ENCODE measurements around the gene EIF4H.

The EIF4H gene

DNA sequence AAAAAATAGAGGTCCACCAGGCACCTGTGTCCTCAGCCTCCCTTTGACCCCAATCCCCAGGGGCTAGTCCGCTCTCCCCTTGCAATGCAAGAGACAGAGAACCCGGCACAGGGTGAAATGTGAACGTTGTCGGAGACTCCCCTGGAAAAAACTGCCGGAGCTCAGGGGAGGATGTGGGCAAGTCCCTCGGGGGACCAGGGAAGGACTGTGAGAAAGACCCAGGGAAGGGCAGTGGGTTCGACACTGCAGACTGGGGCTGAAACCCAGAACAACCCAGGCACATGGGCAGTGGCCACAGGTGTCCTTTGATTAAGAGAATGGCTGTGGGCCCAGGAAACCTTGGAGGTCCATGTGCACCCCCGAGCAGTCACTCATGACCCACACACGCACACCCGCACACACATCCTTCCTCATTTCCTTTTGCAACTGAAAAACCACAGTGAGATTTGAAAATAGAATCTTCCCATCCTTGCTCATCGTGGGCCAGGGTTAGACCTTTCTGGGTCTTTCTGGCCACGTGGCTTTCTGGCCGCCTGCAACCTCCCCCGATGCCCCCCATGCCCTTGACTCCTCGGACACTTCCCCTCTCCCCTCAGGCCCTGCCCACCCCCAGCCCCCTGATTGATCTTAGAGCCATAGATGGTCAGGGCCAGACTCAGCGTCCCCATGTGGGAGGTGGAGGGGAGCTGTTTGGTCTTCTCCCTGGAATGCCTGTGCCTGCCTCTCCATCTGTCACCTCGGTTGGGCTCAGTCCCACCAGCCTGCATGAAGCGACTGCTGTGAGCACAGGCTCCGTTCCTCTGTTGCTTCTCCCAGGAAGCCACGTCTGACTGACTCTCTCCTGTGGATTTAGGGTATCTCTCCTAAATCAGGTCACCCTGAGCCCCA is 43.5 kb downstream of the EIF4H start:
- DNase-seq, result no peak

GRCh38 chr7:74218343-74218698 is 44.2 kb downstream of the EIF4H start:
- no peak overlapping the region for H2AK5ac ChIP-seq (ENCODE audit: low read length)
- no peaks in the 10 kb centered on the region for H3K9me3 ChIP-seq (ENCODE audit: insufficient read depth, low read depth, low read length)
- no peak overlapping the region for H3K4me2 ChIP-seq (ENCODE audit: low read length)
- no peak overlapping the region for H3K4me3 ChIP-seq (ENCODE audit: low read depth, low read length)
- no peaks in the 10 kb centered on the region for H3K4me1 ChIP-seq (ENCODE audit: control insufficient read depth in 1 of 2, insufficient read depth in 2 of 2, low read length in 2 of 2)
- H4K12ac ChIP-seq (ENCODE audit: low read depth, low read length), result no peak overlapping the region
- no peak overlapping the region for H3K14ac ChIP-seq (ENCODE audit: low read length)
- no peaks in the 10 kb centered on the region for H3K27me3 ChIP-seq (ENCODE audit: insufficient read depth, low read length)
- no peak overlapping the region for H4K91ac ChIP-seq (ENCODE audit: low read depth, low read length)
- no CpG with 5 or more reads among the region's 2 CpGs for WGBS (ENCODE audit: extremely low coverage, insufficient coverage, insufficient read length)
- H2BK5ac ChIP-seq (ENCODE audit: low read depth, low read length, poor library complexity), result no peak overlapping the region
- no peak for DNase-seq
- no peak overlapping the region for H3K18ac ChIP-seq (ENCODE audit: low read length)
- no peak overlapping the region for H2BK12ac ChIP-seq (ENCODE audit: low read length)
- no peak overlapping the region for H3K23ac ChIP-seq (ENCODE audit: low read length)
- no peak overlapping the region for H3K27ac ChIP-seq (ENCODE audit: low read depth, low read length)
- H4K8ac ChIP-seq (ENCODE audit: low read depth, low read length), result no peak overlapping the region
- H3K79me2 ChIP-seq (ENCODE audit: control insufficient read depth, insufficient read depth, low read length, poor library complexity), result no peaks in the 10 kb centered on the region
- no peak overlapping the region for H2BK120ac ChIP-seq (ENCODE audit: insufficient read depth, low read length, poor library complexity)
- H3K79me1 ChIP-seq (ENCODE audit: low read length), result no peaks in the 10 kb centered on the region
- no peak overlapping the region for H2AFZ ChIP-seq (ENCODE audit: insufficient read depth, low read length, poor library complexity)
- H3K9ac ChIP-seq (ENCODE audit: low read length), result no peak overlapping the region
- H3K4ac ChIP-seq (ENCODE audit: low read depth, low read length), result no peak overlapping the region
- no peaks in the 10 kb centered on the region for H3K36me3 ChIP-seq (ENCODE audit: control insufficient read depth in 1 of 2, insufficient read depth in 2 of 2, low read length in 2 of 2)

More for the DNA sequence above, 43.5 kb downstream of the EIF4H start:
- H3K27ac ChIP-seq (ENCODE audit: low read depth, low read length), result no peak overlapping the region
- H4K12ac ChIP-seq (ENCODE audit: low read depth, low read length), result no peak overlapping the region
- H3K36me3 ChIP-seq (ENCODE audit: control insufficient read depth in 1 of 2, insufficient read depth in 2 of 2, low read length in 2 of 2), result no peaks in the 10 kb centered on the region
- H3K9ac ChIP-seq (ENCODE audit: low read length), result no peak overlapping the region
- H2AFZ ChIP-seq (ENCODE audit: insufficient read depth, low read length, poor library complexity), result no peak overlapping the region
- H3K23ac ChIP-seq (ENCODE audit: low read length), result no peak overlapping the region
- no peaks in the 10 kb centered on the region for H3K4me1 ChIP-seq (ENCODE audit: control insufficient read depth in 1 of 2, insufficient read depth in 2 of 2, low read length in 2 of 2)
- H3K79me1 ChIP-seq (ENCODE audit: low read length), result no peaks in the 10 kb centered on the region
- H3K4ac ChIP-seq (ENCODE audit: low read depth, low read length), result no peak overlapping the region
- no peak overlapping the region for H2BK120ac ChIP-seq (ENCODE audit: insufficient read depth, low read length, poor library complexity)
- H3K4me2 ChIP-seq (ENCODE audit: low read length), result no peak overlapping the region
- H4K8ac ChIP-seq (ENCODE audit: low read depth, low read length), result no peak overlapping the region
- no peak overlapping the region for H3K4me3 ChIP-seq (ENCODE audit: low read depth, low read length)
- no peak overlapping the region for H3K14ac ChIP-seq (ENCODE audit: low read length)
- no peak overlapping the region for H2BK12ac ChIP-seq (ENCODE audit: low read length)
- WGBS (ENCODE audit: extremely low coverage, insufficient coverage, insufficient read length), result no CpG with 5 or more reads among the region's 20 CpGs
- no peaks in the 10 kb centered on the region for H3K27me3 ChIP-seq (ENCODE audit: insufficient read depth, low read length)
- no peak overlapping the region for H2AK5ac ChIP-seq (ENCODE audit: low read length)
- no peak overlapping the region for H3K18ac ChIP-seq (ENCODE audit: low read length)
- H4K91ac ChIP-seq (ENCODE audit: low read depth, low read length), result no peak overlapping the region
- H3K79me2 ChIP-seq (ENCODE audit: control insufficient read depth, insufficient read depth, low read length, poor library complexity), result no peaks in the 10 kb centered on the region
- H3K9me3 ChIP-seq (ENCODE audit: insufficient read depth, low read depth, low read length), result no peaks in the 10 kb centered on the region
- no peak overlapping the region for H2BK5ac ChIP-seq (ENCODE audit: low read depth, low read length, poor library complexity)

DNA sequence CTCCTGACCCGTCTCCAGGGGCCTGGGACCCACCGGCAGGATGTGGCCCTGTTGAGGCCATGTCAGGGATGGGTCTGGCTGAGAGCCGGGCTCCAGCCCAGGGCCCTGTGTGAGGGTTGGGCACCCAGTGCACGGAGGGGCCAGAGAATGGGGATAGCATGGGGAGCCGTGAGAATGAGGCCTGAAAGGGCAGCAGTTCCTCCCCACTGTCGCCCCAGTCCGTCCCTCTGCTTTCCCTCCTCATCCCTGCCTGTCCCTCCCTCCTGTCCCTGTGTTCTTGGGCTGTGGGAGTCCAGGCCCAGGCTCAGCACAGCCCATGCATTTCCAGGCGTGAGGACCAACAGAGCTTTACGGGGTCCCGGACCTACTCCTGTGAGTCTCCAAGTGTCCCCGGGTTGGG is 45.3 kb downstream of the EIF4H start:
- H3K4me1 ChIP-seq (ENCODE audit: control insufficient read depth in 1 of 2, insufficient read depth in 2 of 2, low read length in 2 of 2), result no peaks in the 10 kb centered on the region
- no peak overlapping the region for H4K8ac ChIP-seq (ENCODE audit: low read depth, low read length)
- no peaks in the 10 kb centered on the region for H3K79me1 ChIP-seq (ENCODE audit: low read length)
- H2BK120ac ChIP-seq (ENCODE audit: insufficient read depth, low read length, poor library complexity), result no peak overlapping the region
- no CpG with 5 or more reads among the region's 11 CpGs for WGBS (ENCODE audit: extremely low coverage, insufficient coverage, insufficient read length)
- H2AFZ ChIP-seq (ENCODE audit: insufficient read depth, low read length, poor library complexity), result no peak overlapping the region
- H2BK12ac ChIP-seq (ENCODE audit: low read length), result no peak overlapping the region
- H3K4ac ChIP-seq (ENCODE audit: low read depth, low read length), result no peak overlapping the region
- no peak overlapping the region for H2BK5ac ChIP-seq (ENCODE audit: low read depth, low read length, poor library complexity)
- no peaks in the 10 kb centered on the region for H3K27me3 ChIP-seq (ENCODE audit: insufficient read depth, low read length)
- no peak overlapping the region for H4K12ac ChIP-seq (ENCODE audit: low read depth, low read length)
- no peak for DNase-seq
- H3K18ac ChIP-seq (ENCODE audit: low read length), result no peak overlapping the region
- H4K91ac ChIP-seq (ENCODE audit: low read depth, low read length), result no peak overlapping the region
- no peak overlapping the region for H3K9ac ChIP-seq (ENCODE audit: low read length)
- H3K36me3 ChIP-seq (ENCODE audit: control insufficient read depth in 1 of 2, insufficient read depth in 2 of 2, low read length in 2 of 2), result peaks cover 0 to 2% of the 10 kb centered on the region in 2 experiments
- no peak overlapping the region for H3K14ac ChIP-seq (ENCODE audit: low read length)
- no peaks in the 10 kb centered on the region for H3K9me3 ChIP-seq (ENCODE audit: insufficient read depth, low read depth, low read length)
- H3K23ac ChIP-seq (ENCODE audit: low read length), result no peak overlapping the region
- H2AK5ac ChIP-seq (ENCODE audit: low read length), result no peak overlapping the region
- H3K4me2 ChIP-seq (ENCODE audit: low read length), result no peak overlapping the region
- H3K27ac ChIP-seq (ENCODE audit: low read depth, low read length), result no peak overlapping the region
- H3K4me3 ChIP-seq (ENCODE audit: low read depth, low read length), result no peak overlapping the region
- H3K79me2 ChIP-seq (ENCODE audit: control insufficient read depth, insufficient read depth, low read length, poor library complexity), result no peaks in the 10 kb centered on the region

DNA sequence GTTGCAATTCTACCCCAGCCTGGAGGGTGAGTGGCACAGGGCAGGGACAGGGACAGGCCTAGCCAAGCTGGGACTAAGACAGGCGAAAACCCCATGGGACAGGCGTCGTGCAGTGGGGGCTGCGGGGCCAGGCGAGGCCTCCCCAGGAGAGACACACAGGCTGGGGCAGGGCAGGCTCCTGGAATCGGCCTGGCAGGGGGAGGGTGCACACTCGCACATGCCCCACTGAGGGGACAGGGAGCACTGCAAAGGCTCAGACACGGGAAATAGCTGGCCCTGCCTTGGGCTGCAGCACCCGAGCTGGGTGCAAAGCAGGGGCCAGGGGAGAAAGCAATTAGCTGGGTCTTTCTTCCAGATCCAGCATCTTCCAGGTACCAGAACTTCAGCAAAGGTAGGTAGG is 46.1 kb downstream of the EIF4H start:
- Histone ChIP-seq H3K4me3 (ENCODE audit: low read depth, low read length) (no peak overlapping the region), H4K8ac (ENCODE audit: low read depth, low read length) (no peak overlapping the region), H3K4me1 (ENCODE audit: control insufficient read depth in 1 of 2, insufficient read depth in 2 of 2, low read length in 2 of 2) (no peaks in the 10 kb centered on the region), H3K27me3 (ENCODE audit: insufficient read depth, low read length) (no peaks in the 10 kb centered on the region), H3K18ac (ENCODE audit: low read length) (no peak overlapping the region), H3K4me2 (ENCODE audit: low read length) (no peak overlapping the region), H3K23ac (ENCODE audit: low read length) (no peak overlapping the region), H3K9ac (ENCODE audit: low read length) (no peak overlapping the region), H3K36me3 (ENCODE audit: control insufficient read depth in 1 of 2, insufficient read depth in 2 of 2, low read length in 2 of 2) (peaks cover 4 to 5% of the 10 kb centered on the region in 2 experiments), H2BK120ac (ENCODE audit: insufficient read depth, low read length, poor library complexity) (no peak overlapping the region), H2AK5ac (ENCODE audit: low read length) (no peak overlapping the region), H3K9me3 (ENCODE audit: insufficient read depth, low read depth, low read length) (no peaks in the 10 kb centered on the region), H2AFZ (ENCODE audit: insufficient read depth, low read length, poor library complexity) (no peak overlapping the region), H3K14ac (ENCODE audit: low read length) (no peak overlapping the region), H4K12ac (ENCODE audit: low read depth, low read length) (no peak overlapping the region), H3K79me1 (ENCODE audit: low read length) (no peaks in the 10 kb centered on the region), H3K27ac (ENCODE audit: low read depth, low read length) (no peak overlapping the region), H2BK5ac (ENCODE audit: low read depth, low read length, poor library complexity) (no peak overlapping the region), H3K79me2 (ENCODE audit: control insufficient read depth, insufficient read depth, low read length, poor library complexity) (no peaks in the 10 kb centered on the region), H2BK12ac (ENCODE audit: low read length) (no peak overlapping the region), H3K4ac (ENCODE audit: low read depth, low read length) (no peak overlapping the region), H4K91ac (ENCODE audit: low read depth, low read length) (no peak overlapping the region)
- WGBS (ENCODE audit: extremely low coverage, insufficient coverage, insufficient read length), result no CpG with 5 or more reads among the region's 9 CpGs
- no peak for DNase-seq
